ENCODE data around the gene FCER1A. TPM values are rescaled to one million over a fixed set of nuclear protein-coding genes. Genes with fewer than 3 reads are reported as not detected.

FCER1A gene
- total and polyA plus RNA-seq, 10 of the 15 experiments (the other 5 are each of a cell fraction or from before 2014, with no cell fraction given) = 0.06 to 0.62 (median 0.20) TPM; not detected in 5

GRCh38 chr1:159289060-159289459 lies 13.1 kb upstream of the FCER1A start (continued):
- no peak for TF ChIP-seq ZBTB11 (CRISPR knock-in tag; IDR thresholded peaks at IDR 0.05)

GRCh38 chr1:159291424-159291823 lies 10.7 kb upstream of the FCER1A start:
- DNase-seq (ENCODE audit: low read depth, low spot score) (no peak), FAIRE-seq (no peak), ATAC-seq (no peak)
- ChIA-PET SMC1A (ENCODE audit: uncharacterized antibody, unreplicated experiment) (no interaction called here), POLR2A (no interaction called here), RAD21 (ENCODE audit: unreplicated experiment) (no interaction called here), CTCF (no interaction called here)
- no peak overlapping the region for H3K9ac ChIP-seq (ENCODE audit: control insufficient read depth, insufficient read depth, low read length)
- intact Hi-C loops (cut with micrococcal nuclease; ENCODE audit: unreplicated experiment) (no loop called here), in situ Hi-C loops (cut with MboI) (no loop called here)
- H3K4me2 ChIP-seq (ENCODE audit: control insufficient read depth, insufficient read depth) = no peak overlapping the region
- H3K4me1 ChIP-seq (ENCODE audit: control insufficient read depth, insufficient read depth, low read length) = no peaks in the 10 kb centered on the region
- no peak overlapping the region for H3K27ac ChIP-seq (ENCODE audit: control insufficient read depth, insufficient read depth)
- no peaks in the 10 kb centered on the region for H3K79me2 ChIP-seq (ENCODE audit: control insufficient read depth, insufficient read depth, low read length)
- no peaks in the 10 kb centered on the region for H3K27me3 ChIP-seq (replicated peaks in 1 of 2; ENCODE audit: control insufficient read depth in 2 of 2, insufficient read depth in 2 of 2, low read length in 1 of 2)
- H4K20me1 ChIP-seq (ENCODE audit: control insufficient read depth, insufficient read depth) = no peaks in the 10 kb centered on the region
- no peaks in the 10 kb centered on the region for H3K36me3 ChIP-seq (ENCODE audit: control insufficient read depth in 2 of 2, insufficient read depth in 2 of 2, low read length in 1 of 2)
- H2AFZ ChIP-seq (ENCODE audit: control insufficient read depth, low read depth, low read length) = no peak overlapping the region
- no peaks in the 10 kb centered on the region for H3K9me3 ChIP-seq (replicated peaks; ENCODE audit: control insufficient read depth, insufficient read depth, low read length)
- no peak overlapping the region for H3K4me3 ChIP-seq
- 96% methylated on average over 1 of the region's 1 CpG for WGBS (ENCODE audit: insufficient coverage, insufficient replicate concordance, low lambda C conversion rate, missing lambda C conversion rate)
- no TSS peak for BruUV-seq (replicated peaks)
- no peak for TF ChIP-seq NRF1 (conservative IDR thresholded peaks at IDR 0.05; ENCODE audit: low read depth, low read length)
- TF ChIP-seq ZBTB40 (IDR thresholded peaks at IDR 0.05; ENCODE audit: borderline replicate concordance) = no peak
